ENCODE measurements around the gene ITPR1. TPM values are rescaled to one million over a fixed set of nuclear protein-coding genes. Genes with fewer than 3 reads are reported as not detected.
A peak's percentile ranks its signal among the peaks of the same experiment; 100 is the strongest.

The ITPR1 gene
- total RNA-seq, 2 experiments from 2014 or later: 84.4 to 104 TPM

- Histone ChIP-seq H3K27ac (ENCODE audit: low read depth, low read length, poor library complexity, severe bottlenecking) (no peak overlapping the region), H3K79me2 (ENCODE audit: insufficient read depth, low read depth, low read length) (no peaks in the 10 kb centered on the region), H4K20me1 (ENCODE audit: insufficient read depth, low read length) (no peaks in the 10 kb centered on the region), H3K4me3 (ENCODE audit: low read depth, low read length, poor library complexity, severe bottlenecking) (no peak overlapping the region), H2AFZ (ENCODE audit: low read length) (no peak overlapping the region), H3K9me2 (ENCODE audit: insufficient read depth, low read length) (no peaks in the 10 kb centered on the region), H3K4me2 (ENCODE audit: low read length) (no peak overlapping the region), H3K9me3 (ENCODE audit: low read length) (no peaks in the 10 kb centered on the region), H3K36me3 (ENCODE audit: insufficient read depth, low read length) (peaks cover 33% of the 10 kb centered on the region; the same call in 1 of the 2 replicates), H3K4me1 (ENCODE audit: insufficient read depth, low read length, poor library complexity, severe bottlenecking) (no peaks in the 10 kb centered on the region)
- no TSS peak for BruUV-seq (replicated peaks)
- ChIA-PET CTCF (ENCODE audit: unreplicated experiment) (no interaction called here), POLR2A (interaction anchor here (0.6 kb wide), 1 partner anchor 375 kb away, joined by 3 read pairs; no protein-coding TSS in a partner anchor)
- intact Hi-C loops (cut with micrococcal nuclease; ENCODE audit: unreplicated experiment): no loop called here
- no peak; the same call in 1 of the 2 replicates for TF ChIP-seq CTCF (conservative IDR thresholded peaks at IDR 0.05; ENCODE audit: low read length)
- no peak for TF ChIP-seq EZH2phosphoT487 (IDR thresholded peaks at IDR 0.05; ENCODE audit: borderline replicate concordance, low read depth, low read length)
- no peak for DNase-seq (ENCODE audit: low spot score)
These were observed 228.4 kb downstream of the ITPR1 start for GRCh38 chr3:4721511-4721911.

GRCh38 chr3:4722103-4722502 is 229.0 kb downstream of the ITPR1 start:
- POLR2A ChIA-PET: no interaction called here
- no peak overlapping the region for H2AFZ ChIP-seq (ENCODE audit: low read length)

More at GRCh38 chr3:4722103-4722502, 229.0 kb downstream of the ITPR1 start:
- no TSS peak for BruUV-seq (replicated peaks)
- intact Hi-C loops (cut with micrococcal nuclease; ENCODE audit: unreplicated experiment): no loop called here
- Histone ChIP-seq H3K9me3 (ENCODE audit: low read length) (no peaks in the 10 kb centered on the region), H3K36me3 (ENCODE audit: insufficient read depth, low read length) (peaks cover 34% of the 10 kb centered on the region; the same call in 1 of the 2 replicates), H3K4me3 (ENCODE audit: low read depth, low read length, poor library complexity, severe bottlenecking) (no peak overlapping the region), H3K79me2 (ENCODE audit: insufficient read depth, low read depth, low read length) (no peaks in the 10 kb centered on the region), H3K4me2 (ENCODE audit: low read length) (no peak overlapping the region), H3K9me2 (ENCODE audit: insufficient read depth, low read length) (no peaks in the 10 kb centered on the region), H3K27ac (ENCODE audit: low read depth, low read length, poor library complexity, severe bottlenecking) (no peak overlapping the region), H4K20me1 (ENCODE audit: insufficient read depth, low read length) (no peaks in the 10 kb centered on the region), H3K4me1 (ENCODE audit: insufficient read depth, low read length, poor library complexity, severe bottlenecking) (no peaks in the 10 kb centered on the region)
- CTCF ChIA-PET (ENCODE audit: unreplicated experiment): no interaction called here
- no peak for DNase-seq (ENCODE audit: low spot score)
- TF ChIP-seq CTCF (conservative IDR thresholded peaks at IDR 0.05; ENCODE audit: low read length) (peak; percentile 35; the same call in 1 of the 2 replicates), EZH2phosphoT487 (IDR thresholded peaks at IDR 0.05; ENCODE audit: borderline replicate concordance, low read depth, low read length) (no peak)
